IMR-90 (cell line): ENCODE results near the gene NOL6. TPM values are rescaled to one million over a fixed set of nuclear protein-coding genes. Genes with fewer than 3 reads are reported as not detected.

Experiments
- ATAC-seq: fragments of 200-7000 bp; cut with Tn5 transposase; 2 replicates; pipeline ENCODE4 v1.9.1; 2020; ENCODE audit warnings: low read depth, mild to moderate bottlenecking, moderate library complexity
- BruUV-seq: library from RNA; stranded (reverse); fragments of 400-500 nt; replicated peaks from 2 replicates; lab custom pipeline; 2021; lab: Mats Ljungman, UMichigan
- CTCF ChIA-PET: fragments of 300-600 bp; formaldehyde crosslinking; extraction: SDS; loops from one replicate; lab custom pipeline; 2021; ENCODE audit warnings: antibody characterized with exemption; lab: Yijun Ruan, JAX
- POLR2A ChIA-PET: fragments of 300-600 bp; sonication (Branson Sonifier 250); formaldehyde crosslinking; loops from one replicate; lab custom pipeline; 2022; ENCODE audit warnings: antibody characterized with exemption; ENCODE audit not compliant: unreplicated experiment; lab: Charles Lee
- DNase-seq: peaks from one replicate; pipeline ENCODE4 v3.0.0; 2013
- H2AFZ ChIP-seq: replicated peaks from 2 replicates; pipeline ENCODE3; 2013; ENCODE audit warnings: low read length, mild to moderate bottlenecking; ENCODE audit not compliant: poor library complexity
- H2AK5ac ChIP-seq: 2 replicates; pipeline ENCODE4 v1.6.1; 2013; ENCODE audit warnings: low read depth, low read length, inconsistent platforms
- H2AK9ac ChIP-seq: replicated peaks from 2 replicates; pipeline ENCODE3; 2013; ENCODE audit warnings: mild to moderate bottlenecking, low read depth, low read length, moderate library complexity; ENCODE audit not compliant: poor library complexity
- H2BK120ac ChIP-seq: 2 replicates; pipeline ENCODE4 v1.6.1; 2013; ENCODE audit warnings: low read depth, low read length, inconsistent platforms
- H2BK15ac ChIP-seq: 3 replicates; pipeline ENCODE4 v1.6.1; 2013; ENCODE audit warnings: low read depth, low read length, inconsistent platforms
- H2BK20ac ChIP-seq: 2 replicates; pipeline ENCODE4 v1.6.1; 2013; ENCODE audit warnings: low read depth, mild to moderate bottlenecking, inconsistent platforms, low read length, moderate library complexity
- H2BK5ac ChIP-seq: 2 replicates; pipeline ENCODE4 v1.6.1; 2013; ENCODE audit warnings: mild to moderate bottlenecking, low read depth, low read length, inconsistent platforms; ENCODE audit not compliant: poor library complexity, severe bottlenecking
- H3K14ac ChIP-seq: replicated peaks from 2 replicates; pipeline ENCODE4 v1.6.1; 2013; ENCODE audit warnings: low read depth, low read length, inconsistent platforms
- H3K18ac ChIP-seq: 2 replicates; pipeline ENCODE4 v1.6.1; 2013; ENCODE audit warnings: low read depth, low read length, control low read depth
- H3K23ac ChIP-seq: 2 replicates; pipeline ENCODE4 v1.6.1; 2013; ENCODE audit warnings: low read depth, low read length, inconsistent platforms
- H3K27ac ChIP-seq: 2 replicates; pipeline ENCODE4 v1.5.1; 2013; ENCODE audit warnings: mild to moderate bottlenecking, control low read depth, low read length; ENCODE audit not compliant: insufficient read depth
- H3K27me3 ChIP-seq: 2 replicates; pipeline ENCODE4 v1.6.1; 2013; ENCODE audit warnings: low read length; ENCODE audit not compliant: control insufficient read depth, insufficient read depth
- H3K36me3 ChIP-seq: 2 replicates; pipeline ENCODE4 v1.6.1; 2013; ENCODE audit warnings: low read length, mixed read lengths; ENCODE audit not compliant: control insufficient read depth, insufficient read depth
- H3K4ac ChIP-seq: 2 replicates; pipeline ENCODE4 v1.6.1; 2013; ENCODE audit warnings: low read depth, low read length, inconsistent platforms
- H3K4me1 ChIP-seq: 2 replicates; pipeline ENCODE4 v1.6.1; 2013; ENCODE audit warnings: low read length, mixed read lengths; ENCODE audit not compliant: control insufficient read depth, insufficient read depth
- H3K4me2 ChIP-seq: 2 replicates; pipeline ENCODE4 v1.6.1; 2013; ENCODE audit warnings: low read depth, mild to moderate bottlenecking, control low read depth, low read length, moderate library complexity
- H3K4me3 ChIP-seq: 2 replicates; pipeline ENCODE4 v1.5.1; 2013; ENCODE audit warnings: low read depth, mild to moderate bottlenecking, control low read depth, low read length, moderate library complexity; ENCODE audit not compliant: insufficient read depth
- H3K56ac ChIP-seq: 2 replicates; pipeline ENCODE4 v1.6.1; 2013; ENCODE audit warnings: low read length, inconsistent platforms; ENCODE audit not compliant: insufficient read depth; ENCODE audit errors: extremely low read depth
- H3K79me1 ChIP-seq, 2 experiments: 2 replicates each; pipeline ENCODE4 v1.6.1; 2013; ENCODE audit warnings: low read length in 2 of 2, inconsistent platforms in 1 of 2, low read depth in 1 of 2
- H3K9ac ChIP-seq: 2 replicates; pipeline ENCODE4 v1.6.1; 2013; ENCODE audit warnings: low read depth, low read length, control low read depth
- H3K9me1 ChIP-seq: 2 replicates; pipeline ENCODE4 v1.6.1; 2013; ENCODE audit warnings: low read length, inconsistent platforms; ENCODE audit not compliant: insufficient read depth
- H3K9me3 ChIP-seq: 2 replicates; pipeline ENCODE4 v1.6.1; 2013; ENCODE audit warnings: low read length; ENCODE audit not compliant: control insufficient read depth, insufficient read depth
- H4K20me1 ChIP-seq: 2 replicates; pipeline ENCODE4 v1.6.1; 2013; ENCODE audit warnings: low read length, inconsistent platforms; ENCODE audit not compliant: insufficient read depth
- H4K5ac ChIP-seq: 2 replicates; pipeline ENCODE4 v1.6.1; 2013; ENCODE audit warnings: mild to moderate bottlenecking, low read depth, low read length, control low read depth
- H4K8ac ChIP-seq, 2 experiments: 2 replicates each; pipeline ENCODE4 v1.6.1; 2013; ENCODE audit warnings: low read depth in 2 of 2, low read length in 2 of 2, control low read depth in 1 of 2, inconsistent platforms in 1 of 2
- H4K91ac ChIP-seq: 2 replicates; pipeline ENCODE4 v1.6.1; 2013; ENCODE audit warnings: low read depth, low read length, inconsistent platforms; ENCODE audit not compliant: insufficient read depth
- RCOR1 ChIP-seq: IDR thresholded peaks from 2 replicates; pipeline ENCODE4 v1.6.1; 2012; ENCODE audit warnings: mild to moderate bottlenecking, low read length, improper control_type of control experiment; ENCODE audit not compliant: insufficient replicate concordance
- WGBS, 2 experiments: methylation state at CpG; one replicate each; pipeline versions ENCODE4 v1.1.5 to v1.1.7; 2013; ENCODE audit warnings: missing lambda C conversion rate in 2 of 2; ENCODE audit not compliant: insufficient read length in 1 of 2; ENCODE audit errors: extremely low coverage in 2 of 2; 5-methylcytosine and 5-hydroxymethylcytosine counted together
- dilution Hi-C: fragments of 300-500 bp; cut with HindIII; formaldehyde crosslinking; loops from one replicate; pipeline ENCODE4 v1.14.3; 2018; ENCODE audit warnings: low sequenced_read_pairs; ENCODE audit not compliant: unreplicated experiment
- in situ Hi-C: fragments of 300-500 bp; cut with MboI; formaldehyde crosslinking; loops from 3 replicates; pipeline ENCODE4 v1.14.3; 2019; ENCODE audit warnings: low sequenced_read_pairs, inconsistent platforms, mixed read lengths
- intact Hi-C: fragments of 100-400 bp; cut with micrococcal nuclease; formaldehyde crosslinking; loops from 2 replicates; pipeline ENCODE4 v1.10.0; 2022
- polyA plus RNA-seq, 3 experiments: library from polyadenylated mRNA; depleted of rRNA; stranded (reverse); fragments of >200 nt; gene quantifications; 2 replicates each; pipeline ENCODE4 v1.2.3, GENCODE V29; 2012; ENCODE audit warnings: low replicate concordance in 1 of 3
- total RNA-seq: library from RNA; depleted of rRNA; stranded (reverse); fragments of >200 nt; gene quantifications from 2 replicates; pipeline ENCODE4 v1.2.3, GENCODE V29; 2012
- TF ChIP-seq, protein P1 (sequence below): conservative IDR thresholded peaks from 2 replicates; pipeline ENCODE4 v1.5.1; 2012; ENCODE audit warnings: mild to moderate bottlenecking, low read depth, low read length, improper control_type of control experiment

Gene NOL6
- total and polyA plus RNA-seq, 2 of the 4 experiments (the other 2 are of a cell fraction) = 47.3 to 71.7 TPM

DNA sequence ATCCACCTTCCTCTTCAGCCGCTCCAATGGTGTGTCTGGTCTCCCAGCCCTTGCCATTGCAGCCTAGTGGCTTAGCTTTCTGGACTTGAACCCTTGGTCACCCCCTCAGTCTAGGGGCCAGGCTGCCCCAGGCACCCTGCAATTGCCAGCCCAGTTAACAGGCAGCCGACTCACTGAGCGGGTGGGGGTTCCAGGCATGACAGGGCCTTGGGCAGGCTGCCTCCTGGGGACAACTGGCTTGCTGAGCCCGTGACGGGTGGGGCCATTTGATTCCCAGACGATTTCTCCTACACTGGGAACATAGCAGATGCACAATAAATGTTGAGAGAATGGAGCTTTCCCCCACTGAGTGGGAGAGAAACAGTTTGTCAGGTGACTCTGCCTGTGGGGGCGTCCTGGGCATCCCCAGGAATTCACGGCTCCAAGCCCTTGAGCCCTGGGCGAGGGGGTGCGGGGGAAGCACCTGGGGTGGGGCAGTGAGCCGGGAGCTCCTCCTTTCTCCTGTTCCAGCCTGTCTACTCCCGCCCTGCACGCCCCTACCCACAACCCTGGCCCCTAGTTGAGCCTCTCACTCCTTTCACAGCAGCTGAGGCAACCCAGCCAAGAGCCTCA, 58.7 kb downstream of the NOL6 start:
- ChIA-PET POLR2A (no interaction called here), CTCF (interaction anchor here (0.6 to 3.0 kb wide), 6 partner anchors 10 to 1987 kb away, joined by 3 to 14 read pairs (median 4); partner anchors contain the start of gene AQP3)
- in situ Hi-C loops (loop anchor here (25.0 kb wide), 1 partner anchor 297 kb away; no protein-coding TSS in a partner anchor), dilution Hi-C loops (no loop called here), intact Hi-C loops (loop anchor here (1.0 kb wide), 2 partner anchors 40 to 128 kb away; no protein-coding TSS in a partner anchor)
- no peak overlapping the region for H3K4me3 ChIP-seq
- H2AK5ac ChIP-seq = no peak overlapping the region
- no peak overlapping the region for H4K8ac ChIP-seq
- no peak overlapping the region for H2BK120ac ChIP-seq
- no peak overlapping the region for H3K23ac ChIP-seq
- no peaks in the 10 kb centered on the region for H3K9me3 ChIP-seq
- H4K20me1 ChIP-seq = no peaks in the 10 kb centered on the region
- peak overlapping the region; percentile 81 for H2AFZ ChIP-seq
- no peak for DNase-seq
- H3K36me3 ChIP-seq = no peaks in the 10 kb centered on the region
- H3K18ac ChIP-seq = no peak overlapping the region
- no peaks in the 10 kb centered on the region for H3K4me1 ChIP-seq
- WGBS, 2 experiments = 78% methylated on average over 5 of the region's 13 CpGs; no CpG with 5 or more reads in 1 of the 2 experiments
- peaks cover 11% of the 10 kb centered on the region for H3K27me3 ChIP-seq
- no peak overlapping the region for H3K4me2 ChIP-seq
- H4K91ac ChIP-seq = no peak overlapping the region
- no peak overlapping the region for H3K14ac ChIP-seq
- H3K9ac ChIP-seq = no peak overlapping the region
- no peak overlapping the region for H3K4ac ChIP-seq
- TF ChIP-seq, protein P1, sequence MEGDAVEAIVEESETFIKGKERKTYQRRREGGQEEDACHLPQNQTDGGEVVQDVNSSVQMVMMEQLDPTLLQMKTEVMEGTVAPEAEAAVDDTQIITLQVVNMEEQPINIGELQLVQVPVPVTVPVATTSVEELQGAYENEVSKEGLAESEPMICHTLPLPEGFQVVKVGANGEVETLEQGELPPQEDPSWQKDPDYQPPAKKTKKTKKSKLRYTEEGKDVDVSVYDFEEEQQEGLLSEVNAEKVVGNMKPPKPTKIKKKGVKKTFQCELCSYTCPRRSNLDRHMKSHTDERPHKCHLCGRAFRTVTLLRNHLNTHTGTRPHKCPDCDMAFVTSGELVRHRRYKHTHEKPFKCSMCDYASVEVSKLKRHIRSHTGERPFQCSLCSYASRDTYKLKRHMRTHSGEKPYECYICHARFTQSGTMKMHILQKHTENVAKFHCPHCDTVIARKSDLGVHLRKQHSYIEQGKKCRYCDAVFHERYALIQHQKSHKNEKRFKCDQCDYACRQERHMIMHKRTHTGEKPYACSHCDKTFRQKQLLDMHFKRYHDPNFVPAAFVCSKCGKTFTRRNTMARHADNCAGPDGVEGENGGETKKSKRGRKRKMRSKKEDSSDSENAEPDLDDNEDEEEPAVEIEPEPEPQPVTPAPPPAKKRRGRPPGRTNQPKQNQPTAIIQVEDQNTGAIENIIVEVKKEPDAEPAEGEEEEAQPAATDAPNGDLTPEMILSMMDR = no peak
- no peak for TF ChIP-seq RCOR1
- peak overlapping the region; percentile 88 for H2AK9ac ChIP-seq
- H2BK5ac ChIP-seq = no peak overlapping the region
- no peaks in the 10 kb centered on the region for H3K9me1 ChIP-seq
- no peak overlapping the region for H4K5ac ChIP-seq
- H2BK20ac ChIP-seq = no peak overlapping the region
- H2BK15ac ChIP-seq = no peak overlapping the region
- no peak overlapping the region for H3K27ac ChIP-seq
- no peak for ATAC-seq
- H3K79me1 ChIP-seq = no peaks in the 10 kb centered on the region
- H3K56ac ChIP-seq = no peak overlapping the region
- BruUV-seq = no TSS peak
